GM21737 (cell line): Measurements from ENCODE around the gene PLK4.
"Not testable (repeated sequence)": the region's sequence is repeated elsewhere in the genome, so short reads cannot be mapped to it uniquely, and the experiment has no call there.

ENCODE experiments used
- ATAC-seq: cut with Tn5 transposase; IDR thresholded peaks from one replicate; pipeline ENCODE4 v1.9.1; 2021; ENCODE audit warnings: mild to moderate bottlenecking, moderate library complexity; ENCODE audit not compliant: unreplicated experiment

Gene PLK4

GRCh38 chr4:127905029-127905428, 24.3 kb downstream of the PLK4 start:
- no peak for ATAC-seq

DNA sequence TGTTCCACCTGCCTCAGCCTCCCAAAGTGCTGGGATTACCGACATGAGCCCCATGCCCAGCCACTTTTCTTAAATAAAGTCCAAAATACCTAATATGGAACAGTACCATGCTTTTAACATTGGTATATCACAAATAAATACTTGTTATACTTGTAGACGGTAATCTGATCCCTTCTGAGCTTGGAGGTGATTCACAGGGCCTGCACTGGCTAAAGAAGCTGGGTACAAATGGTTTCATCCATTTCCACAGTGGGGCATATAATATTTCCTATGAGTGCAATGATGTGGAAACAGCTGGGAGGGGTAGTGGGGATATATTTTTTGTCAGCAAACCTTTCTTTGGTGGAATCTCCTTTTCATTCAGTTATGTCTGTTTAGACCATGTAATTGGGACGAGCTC, 35.8 kb downstream of the PLK4 start:
- no peak for ATAC-seq

DNA sequence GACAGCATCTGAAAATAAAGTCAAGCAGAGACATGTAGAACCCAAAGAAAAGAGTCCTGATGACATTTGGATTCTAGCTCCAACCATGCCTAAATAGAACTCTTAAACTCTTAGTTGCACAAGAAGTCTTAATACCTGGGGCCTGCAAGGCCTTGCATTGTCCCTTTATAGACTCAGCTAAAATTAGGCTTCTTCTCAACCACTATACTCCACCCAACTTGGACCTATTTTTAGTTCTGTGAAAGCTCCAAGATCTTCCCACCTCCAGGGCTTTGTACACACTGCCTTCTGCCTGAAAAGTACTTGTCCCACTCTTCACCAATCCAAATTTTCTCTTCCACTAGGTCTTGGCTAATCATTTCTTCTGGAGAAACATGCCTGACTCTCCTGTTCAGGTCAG, 36.5 kb downstream of the PLK4 start:
- ATAC-seq: no peak

DNA sequence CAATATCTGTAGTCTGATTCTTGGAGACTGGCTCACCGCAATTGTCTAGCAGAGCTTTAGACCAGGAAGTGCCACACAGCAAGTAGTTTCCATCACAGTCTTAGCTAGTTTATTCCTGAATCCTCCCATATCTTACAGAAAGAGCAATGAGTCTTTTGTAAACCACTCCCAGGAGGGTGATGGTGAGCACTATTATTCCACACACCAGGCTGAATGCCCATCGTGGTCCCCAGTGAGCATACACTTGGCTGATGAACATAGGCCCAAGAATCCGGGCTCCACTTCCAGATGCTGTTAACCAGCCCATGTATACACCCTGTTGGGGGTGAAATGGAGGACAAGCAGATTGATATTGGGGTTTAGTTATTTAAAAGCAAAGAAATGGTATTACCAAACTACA, 39.8 kb downstream of the PLK4 start:
- ATAC-seq: no peak

DNA sequence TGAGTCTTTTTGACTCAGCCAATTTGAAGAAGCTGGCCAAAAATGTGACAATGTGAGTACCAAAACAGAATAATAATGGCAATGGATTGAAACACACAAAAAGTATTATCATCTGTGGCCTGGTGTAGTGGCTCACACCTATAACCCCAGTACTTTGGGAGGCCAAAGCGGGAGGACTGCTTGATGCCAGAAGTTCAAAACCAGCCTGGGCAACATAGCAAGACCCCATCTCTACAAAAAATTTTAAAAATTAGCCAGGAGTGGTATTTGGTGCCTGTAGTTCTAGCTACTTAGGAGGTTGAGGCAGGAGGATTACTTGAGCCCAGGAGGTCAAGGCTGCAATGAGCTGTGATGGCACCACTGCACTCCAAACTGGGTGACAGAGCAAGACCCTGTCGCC, 41.5 kb downstream of the PLK4 start:
- no peak for ATAC-seq

DNA sequence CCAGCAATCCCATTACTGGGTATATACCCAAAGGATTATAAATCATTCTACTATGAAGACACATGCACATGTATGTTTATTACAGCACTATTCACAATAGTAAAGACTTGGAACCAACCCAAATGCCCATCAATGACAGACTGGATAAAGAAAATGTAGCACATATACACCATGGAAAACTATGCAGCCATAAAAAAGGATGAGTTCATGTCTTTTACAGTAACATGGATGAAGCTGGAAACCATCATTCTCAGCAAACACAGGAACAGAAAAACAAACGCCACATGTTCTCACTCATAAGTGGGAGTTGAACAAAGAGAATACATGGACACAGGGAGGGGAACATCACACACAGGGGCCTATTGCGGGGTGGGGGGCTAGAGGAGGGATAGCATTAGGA, 45.0 kb downstream of the PLK4 start:
- not testable (repeated sequence) for ATAC-seq

DNA sequence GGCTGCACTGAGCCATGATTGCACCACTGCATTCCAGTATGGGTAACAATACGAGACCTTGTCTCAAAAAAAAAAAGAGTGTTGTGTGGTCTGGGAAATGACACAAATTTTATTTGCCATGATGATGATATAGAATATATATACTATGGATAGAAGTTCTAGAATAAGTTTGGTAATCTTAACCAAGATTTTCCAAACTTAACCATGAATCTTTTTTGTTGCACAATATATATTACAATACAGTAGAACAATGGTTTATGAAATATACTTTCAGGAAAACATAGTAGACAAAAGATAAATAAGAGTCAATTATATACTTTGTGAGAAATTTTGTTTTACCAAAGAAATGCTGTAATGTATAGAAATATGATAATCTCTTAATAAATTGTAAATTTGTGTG, 49.5 kb downstream of the PLK4 start:
- no peak for ATAC-seq

- ATAC-seq: not testable (repeated sequence)
Measured at GRCh38 chr4:127931836-127932235, 51.1 kb downstream of the PLK4 start.

DNA sequence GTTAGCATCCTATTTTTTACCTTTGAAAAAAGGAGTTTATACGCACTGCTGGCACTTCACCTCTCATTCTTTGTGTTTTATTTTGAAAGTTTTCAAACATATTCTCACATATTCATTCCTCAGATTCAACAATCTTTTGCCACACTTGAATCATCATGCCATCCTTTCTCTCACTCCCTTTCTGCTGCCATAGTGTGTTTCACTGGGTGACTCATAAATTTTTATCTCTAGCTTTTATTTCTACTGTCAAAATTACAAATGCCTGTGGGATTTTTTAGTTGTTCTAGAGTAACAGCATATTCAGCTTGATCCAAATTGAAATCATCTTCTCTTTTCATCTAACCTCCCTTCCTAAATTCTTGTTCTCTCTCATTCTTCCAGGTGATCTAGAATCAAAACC, 56.3 kb downstream of the PLK4 start:
- ATAC-seq: no peak
